GM21360 (cell line): ENCODE results near the gene SARS1.
A peak's percentile ranks its signal among the peaks of the same experiment; 100 is the strongest.

Source experiments
- ATAC-seq: cut with Tn5 transposase; IDR thresholded peaks from one replicate; pipeline ENCODE4 v1.9.1; 2021; ENCODE audit warnings: mild to moderate bottlenecking, moderate library complexity; ENCODE audit not compliant: unreplicated experiment

The SARS1 gene

DNA sequence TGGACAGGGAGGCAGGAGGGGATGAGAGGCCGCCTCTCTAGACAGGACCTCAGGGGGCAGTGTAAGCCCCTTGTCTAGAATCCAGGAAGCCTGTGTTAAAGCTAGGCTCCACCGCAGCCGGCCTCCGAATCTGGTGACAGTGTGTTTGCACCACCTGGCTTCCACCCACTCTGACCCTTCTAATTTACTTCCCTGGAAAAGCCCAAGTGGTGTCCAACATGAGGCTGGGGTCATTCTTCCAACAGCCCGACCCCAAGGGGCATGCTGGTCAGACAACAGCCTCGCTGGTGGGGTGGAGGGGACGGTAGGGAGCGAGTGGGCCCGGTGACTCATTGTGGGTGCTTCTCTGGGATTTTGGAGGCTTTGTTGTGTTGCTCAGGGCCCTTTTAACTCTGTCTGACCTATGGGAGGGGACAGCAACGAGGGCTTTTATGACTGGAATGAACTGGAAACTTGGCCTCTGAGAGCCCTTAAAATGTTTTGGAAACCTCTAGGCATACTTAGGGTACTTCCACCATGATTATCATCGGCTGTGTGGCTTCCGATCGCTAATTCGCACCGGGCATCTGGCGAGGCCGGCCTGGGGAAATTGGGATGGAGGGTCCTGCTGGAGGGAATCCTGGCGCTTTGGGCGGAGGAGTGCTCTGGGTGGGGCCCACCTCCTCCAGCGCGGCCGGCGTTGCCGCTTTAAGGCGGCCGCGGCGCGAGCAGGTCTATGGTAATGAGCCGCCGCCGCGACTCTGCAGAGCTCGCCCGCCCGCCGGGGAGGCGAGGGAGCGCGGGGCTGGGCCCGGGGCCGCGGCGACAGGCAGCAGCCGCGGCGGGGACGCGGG is 35.3 kb downstream of the SARS1 start, which contains the start of gene CELSR2:
Gene CELSR2, plus strand, starts transcription at position 743 of the 833 bp plus-strand sequence. CDS start 541 bp downstream, outside the sequence.
- ATAC-seq: peak; percentile 75

DNA sequence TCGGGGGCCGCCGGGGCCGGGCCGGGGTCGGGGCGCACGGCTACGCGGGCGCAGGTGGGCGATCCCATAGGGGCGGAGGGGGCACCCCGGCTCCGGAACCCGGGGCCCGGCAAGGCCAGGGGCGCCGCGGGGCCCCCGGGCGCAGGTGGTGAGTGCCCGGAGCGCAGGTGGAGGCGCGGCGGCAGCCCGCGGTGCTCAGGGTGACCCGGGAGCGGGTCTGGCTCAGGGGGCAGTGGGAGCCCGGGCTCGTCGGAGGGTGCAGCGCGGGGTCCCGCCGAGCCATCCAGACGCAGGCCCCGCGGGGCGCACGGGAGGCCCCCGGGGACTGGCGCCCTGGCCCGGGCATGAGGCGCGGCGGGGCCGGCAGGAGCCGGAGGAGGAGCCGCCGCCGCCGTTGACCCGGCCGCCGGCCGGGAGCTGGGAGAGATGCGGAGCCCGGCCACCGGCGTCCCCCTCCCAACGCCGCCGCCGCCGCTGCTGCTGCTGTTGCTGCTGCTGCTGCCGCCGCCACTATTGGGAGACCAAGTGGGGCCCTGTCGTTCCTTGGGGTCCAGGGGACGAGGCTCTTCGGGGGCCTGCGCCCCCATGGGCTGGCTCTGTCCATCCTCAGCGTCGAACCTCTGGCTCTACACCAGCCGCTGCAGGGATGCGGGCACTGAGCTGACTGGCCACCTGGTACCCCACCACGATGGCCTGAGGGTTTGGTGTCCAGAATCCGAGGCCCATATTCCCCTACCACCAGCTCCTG is 36.1 kb downstream of the SARS1 start:
- peak; percentile 26 for ATAC-seq

DNA sequence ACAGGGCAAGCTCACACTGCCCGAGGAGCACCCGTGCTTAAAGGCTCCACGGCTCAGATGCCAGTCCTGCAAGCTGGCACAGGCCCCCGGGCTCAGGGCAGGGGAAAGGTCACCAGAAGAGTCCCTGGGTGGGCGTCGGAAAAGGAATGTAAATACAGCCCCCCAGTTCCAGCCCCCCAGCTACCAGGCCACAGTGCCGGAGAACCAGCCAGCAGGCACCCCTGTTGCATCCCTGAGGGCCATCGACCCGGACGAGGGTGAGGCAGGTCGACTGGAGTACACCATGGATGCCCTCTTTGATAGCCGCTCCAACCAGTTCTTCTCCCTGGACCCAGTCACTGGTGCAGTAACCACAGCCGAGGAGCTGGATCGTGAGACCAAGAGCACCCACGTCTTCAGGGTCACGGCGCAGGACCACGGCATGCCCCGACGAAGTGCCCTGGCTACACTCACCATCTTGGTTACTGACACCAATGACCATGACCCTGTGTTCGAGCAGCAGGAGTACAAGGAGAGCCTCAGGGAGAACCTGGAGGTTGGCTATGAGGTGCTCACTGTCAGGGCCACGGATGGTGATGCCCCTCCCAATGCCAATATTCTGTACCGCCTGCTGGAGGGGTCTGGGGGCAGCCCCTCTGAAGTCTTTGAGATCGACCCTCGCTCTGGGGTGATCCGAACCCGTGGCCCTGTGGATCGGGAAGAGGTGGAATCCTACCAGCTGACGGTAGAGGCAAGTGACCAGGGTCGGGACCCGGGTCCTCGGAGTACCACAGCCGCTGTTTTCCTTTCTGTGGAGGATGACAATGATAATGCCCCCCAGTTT is 36.9 kb downstream of the SARS1 start:
- ATAC-seq: no peak

DNA sequence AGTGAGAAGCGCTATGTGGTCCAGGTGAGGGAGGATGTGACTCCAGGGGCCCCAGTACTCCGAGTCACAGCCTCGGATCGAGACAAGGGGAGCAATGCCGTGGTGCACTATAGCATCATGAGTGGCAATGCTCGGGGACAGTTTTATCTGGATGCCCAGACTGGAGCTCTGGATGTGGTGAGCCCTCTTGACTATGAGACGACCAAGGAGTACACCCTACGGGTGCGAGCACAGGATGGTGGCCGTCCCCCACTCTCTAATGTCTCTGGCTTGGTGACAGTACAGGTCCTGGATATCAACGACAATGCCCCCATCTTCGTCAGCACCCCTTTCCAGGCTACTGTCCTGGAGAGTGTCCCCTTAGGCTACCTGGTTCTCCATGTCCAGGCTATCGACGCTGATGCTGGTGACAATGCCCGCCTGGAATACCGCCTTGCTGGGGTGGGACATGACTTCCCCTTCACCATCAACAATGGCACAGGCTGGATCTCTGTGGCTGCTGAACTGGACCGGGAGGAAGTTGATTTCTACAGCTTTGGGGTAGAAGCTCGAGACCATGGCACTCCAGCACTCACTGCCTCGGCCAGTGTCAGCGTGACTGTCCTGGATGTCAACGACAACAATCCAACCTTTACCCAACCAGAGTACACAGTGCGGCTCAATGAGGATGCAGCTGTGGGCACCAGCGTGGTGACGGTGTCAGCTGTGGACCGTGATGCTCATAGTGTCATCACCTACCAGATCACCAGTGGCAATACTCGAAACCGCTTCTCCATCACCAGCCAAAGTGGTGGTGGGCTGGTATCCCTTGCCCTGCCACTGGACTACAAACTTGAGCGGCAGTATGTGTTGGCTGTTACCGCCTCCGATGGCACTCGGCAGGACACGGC is 37.8 kb downstream of the SARS1 start:
- no peak for ATAC-seq

DNA sequence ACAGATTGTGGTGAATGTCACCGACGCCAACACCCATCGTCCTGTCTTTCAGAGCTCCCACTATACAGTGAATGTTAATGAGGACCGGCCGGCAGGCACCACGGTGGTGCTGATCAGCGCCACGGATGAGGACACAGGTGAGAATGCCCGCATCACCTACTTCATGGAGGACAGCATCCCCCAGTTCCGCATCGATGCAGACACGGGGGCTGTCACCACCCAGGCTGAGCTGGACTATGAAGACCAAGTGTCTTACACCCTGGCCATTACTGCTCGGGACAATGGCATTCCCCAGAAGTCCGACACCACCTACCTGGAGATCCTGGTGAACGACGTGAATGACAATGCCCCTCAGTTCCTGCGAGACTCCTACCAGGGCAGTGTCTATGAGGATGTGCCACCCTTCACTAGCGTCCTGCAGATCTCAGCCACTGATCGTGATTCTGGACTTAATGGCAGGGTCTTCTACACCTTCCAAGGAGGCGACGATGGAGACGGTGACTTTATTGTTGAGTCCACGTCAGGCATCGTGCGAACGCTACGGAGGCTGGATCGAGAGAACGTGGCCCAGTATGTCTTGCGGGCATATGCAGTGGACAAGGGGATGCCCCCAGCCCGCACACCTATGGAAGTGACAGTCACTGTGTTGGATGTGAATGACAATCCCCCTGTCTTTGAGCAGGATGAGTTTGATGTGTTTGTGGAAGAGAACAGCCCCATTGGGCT is 38.6 kb downstream of the SARS1 start:
- no peak for ATAC-seq

DNA sequence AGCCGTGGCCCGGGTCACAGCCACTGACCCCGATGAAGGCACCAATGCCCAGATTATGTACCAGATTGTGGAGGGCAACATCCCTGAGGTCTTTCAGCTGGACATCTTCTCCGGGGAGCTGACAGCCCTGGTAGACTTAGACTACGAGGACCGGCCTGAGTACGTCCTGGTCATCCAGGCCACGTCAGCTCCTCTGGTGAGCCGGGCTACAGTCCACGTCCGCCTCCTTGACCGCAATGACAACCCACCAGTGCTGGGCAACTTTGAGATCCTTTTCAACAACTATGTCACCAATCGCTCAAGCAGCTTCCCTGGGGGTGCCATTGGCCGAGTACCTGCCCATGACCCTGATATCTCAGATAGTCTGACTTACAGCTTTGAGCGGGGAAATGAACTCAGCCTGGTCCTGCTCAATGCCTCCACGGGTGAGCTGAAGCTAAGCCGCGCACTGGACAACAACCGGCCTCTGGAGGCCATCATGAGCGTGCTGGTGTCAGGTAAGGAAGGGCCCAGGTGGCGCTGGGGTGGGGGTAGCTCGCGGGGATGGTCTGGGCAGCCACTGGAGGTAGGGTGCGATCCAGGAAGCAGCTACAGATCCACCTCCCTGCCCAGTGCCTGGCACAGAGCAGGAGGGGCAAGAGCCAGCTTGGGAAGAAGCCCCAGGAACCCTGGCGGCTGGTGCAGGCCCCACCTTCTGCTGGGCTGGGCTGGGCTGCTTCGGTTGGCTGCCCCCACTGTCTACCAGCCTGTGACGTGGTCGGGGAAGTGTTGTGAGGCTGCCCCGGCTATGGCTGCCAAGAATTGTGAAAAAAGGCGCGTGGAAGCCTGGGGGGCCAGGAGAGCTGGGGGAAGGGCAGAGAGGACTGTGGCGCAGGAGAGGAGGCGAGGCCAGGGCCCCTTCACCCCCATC is 39.4 kb downstream of the SARS1 start:
- no peak for ATAC-seq

DNA sequence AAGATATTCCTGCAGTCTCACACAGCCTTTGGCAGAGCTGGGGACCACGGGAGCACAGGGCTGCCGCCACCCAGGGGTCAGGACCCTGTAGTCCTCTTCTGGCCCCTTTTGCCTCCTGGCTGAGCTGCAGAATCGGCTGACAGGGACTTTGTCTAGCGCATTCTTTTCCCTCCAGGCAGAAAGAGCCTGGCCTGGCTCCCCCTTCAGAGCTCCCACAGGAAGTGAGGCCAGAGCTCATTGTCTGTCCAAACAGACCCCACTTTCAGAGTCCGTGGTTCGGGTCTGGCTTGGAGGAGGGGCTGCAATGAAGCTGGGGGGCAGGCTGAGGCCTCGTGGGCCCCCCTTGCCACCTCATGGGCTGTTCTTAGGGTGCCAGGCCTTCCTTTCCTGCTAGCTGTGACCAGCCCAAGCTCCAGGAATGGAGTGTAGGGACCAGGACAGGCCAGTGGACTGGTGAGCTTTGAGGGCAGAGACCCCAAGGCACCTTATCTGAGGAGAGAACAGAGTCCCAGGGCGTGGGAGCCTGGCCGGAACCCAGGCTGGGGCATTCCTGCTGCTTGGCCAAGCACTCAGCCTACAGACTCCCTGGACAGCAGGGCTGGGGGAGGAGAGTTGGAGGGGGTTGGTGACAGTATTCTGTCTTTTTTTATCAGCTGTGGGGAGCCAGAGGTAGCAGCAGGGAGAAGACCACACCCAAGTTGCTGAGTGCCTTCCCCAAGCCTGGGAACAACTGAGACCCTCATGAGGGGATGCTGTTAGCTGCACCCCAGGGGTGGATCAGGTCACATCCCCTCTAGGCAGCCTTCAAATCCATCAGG is 40.3 kb downstream of the SARS1 start:
- ATAC-seq: no peak

DNA sequence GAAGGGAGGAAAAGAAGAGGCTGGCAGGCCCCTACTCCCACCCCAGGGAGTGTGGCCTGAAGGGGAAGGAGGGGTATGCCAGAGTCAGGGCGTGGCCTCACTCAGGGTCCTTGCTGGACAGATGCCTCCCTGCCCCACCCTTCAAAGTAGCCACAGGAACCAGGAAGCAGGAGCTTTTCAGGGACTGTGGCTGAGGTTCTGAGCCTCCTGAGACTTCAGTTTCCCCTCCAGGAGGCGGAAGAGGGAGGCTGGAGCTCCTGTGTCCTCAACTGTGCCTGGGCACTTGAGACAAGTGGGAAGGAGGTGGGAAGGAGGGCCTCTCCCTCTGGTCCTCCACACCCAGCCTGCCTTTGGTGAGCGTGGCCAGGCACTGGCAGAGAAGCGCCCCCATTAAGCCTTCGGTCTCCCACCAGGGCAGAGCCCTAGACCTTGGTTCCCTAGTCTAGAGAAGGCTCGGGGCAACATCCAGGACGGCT is 40.9 kb downstream of the SARS1 start:
- no peak for ATAC-seq

DNA sequence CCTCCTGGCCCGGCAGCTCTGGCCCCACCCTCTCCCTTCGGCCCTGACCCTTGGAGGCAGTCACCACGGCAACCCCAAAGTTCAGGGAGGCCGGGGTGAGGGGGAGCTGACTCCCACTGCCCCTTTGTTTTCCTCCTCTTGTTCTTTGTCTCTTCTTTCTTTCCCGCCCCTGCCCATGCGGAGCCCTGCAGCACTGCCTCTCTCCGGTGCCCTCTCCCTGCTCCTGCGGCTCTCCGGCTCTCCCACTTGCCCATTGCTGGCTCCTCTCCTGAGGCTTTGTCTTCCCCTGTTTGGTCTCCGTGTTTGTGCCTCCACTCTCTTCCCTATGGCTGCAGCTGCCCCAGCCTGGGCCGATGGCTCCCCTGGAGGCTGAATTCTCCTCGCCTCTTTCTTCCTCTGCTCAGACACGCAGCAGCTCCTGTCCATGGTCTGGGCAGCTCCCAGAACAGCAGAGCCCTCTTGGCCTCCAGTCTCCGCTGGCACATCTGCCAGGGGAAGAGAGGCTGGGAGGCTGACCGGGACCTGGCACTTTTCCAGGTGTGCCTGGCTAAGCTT is 41.5 kb downstream of the SARS1 start:
- no peak for ATAC-seq

DNA sequence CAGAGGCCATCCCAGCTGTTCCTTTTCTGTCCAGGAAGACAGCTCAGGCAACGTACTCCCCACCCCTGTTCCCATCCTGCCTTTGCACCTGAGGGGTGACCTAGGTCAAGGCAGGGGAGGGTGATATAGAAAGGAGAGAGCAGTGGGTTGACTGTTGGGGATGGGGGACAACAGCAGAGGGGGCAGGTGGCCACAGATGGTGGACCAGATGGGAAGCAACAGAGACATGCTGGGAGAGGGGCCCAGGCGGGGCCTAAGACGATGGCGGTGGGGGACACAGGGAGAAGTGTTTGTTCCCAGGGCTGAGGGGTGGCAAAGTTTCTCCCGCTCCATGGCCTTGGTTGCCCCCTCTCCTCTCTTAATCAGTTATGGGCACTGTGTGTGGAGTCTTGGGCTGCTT is 42.0 kb downstream of the SARS1 start:
- no peak for ATAC-seq

DNA sequence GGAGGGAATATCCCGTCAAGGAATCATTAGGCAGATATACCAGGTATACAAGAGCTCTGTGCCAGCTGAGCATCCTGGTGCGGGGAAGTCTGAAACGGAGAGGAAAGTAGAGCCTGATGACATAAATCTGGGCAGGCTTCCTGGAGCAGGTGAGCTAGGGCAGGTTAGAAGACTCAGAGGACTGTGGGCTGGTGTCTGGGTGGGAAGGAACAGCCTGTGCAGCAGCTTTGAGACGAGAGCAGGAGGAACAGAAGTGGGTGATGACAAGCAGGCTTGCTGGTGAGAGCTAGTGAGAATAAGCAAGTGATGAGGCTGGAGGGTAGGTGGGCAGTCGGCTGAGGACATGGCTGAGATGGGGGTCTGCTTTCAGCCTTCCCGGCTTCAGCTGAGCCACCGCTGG is 42.4 kb downstream of the SARS1 start:
- ATAC-seq: no peak

DNA sequence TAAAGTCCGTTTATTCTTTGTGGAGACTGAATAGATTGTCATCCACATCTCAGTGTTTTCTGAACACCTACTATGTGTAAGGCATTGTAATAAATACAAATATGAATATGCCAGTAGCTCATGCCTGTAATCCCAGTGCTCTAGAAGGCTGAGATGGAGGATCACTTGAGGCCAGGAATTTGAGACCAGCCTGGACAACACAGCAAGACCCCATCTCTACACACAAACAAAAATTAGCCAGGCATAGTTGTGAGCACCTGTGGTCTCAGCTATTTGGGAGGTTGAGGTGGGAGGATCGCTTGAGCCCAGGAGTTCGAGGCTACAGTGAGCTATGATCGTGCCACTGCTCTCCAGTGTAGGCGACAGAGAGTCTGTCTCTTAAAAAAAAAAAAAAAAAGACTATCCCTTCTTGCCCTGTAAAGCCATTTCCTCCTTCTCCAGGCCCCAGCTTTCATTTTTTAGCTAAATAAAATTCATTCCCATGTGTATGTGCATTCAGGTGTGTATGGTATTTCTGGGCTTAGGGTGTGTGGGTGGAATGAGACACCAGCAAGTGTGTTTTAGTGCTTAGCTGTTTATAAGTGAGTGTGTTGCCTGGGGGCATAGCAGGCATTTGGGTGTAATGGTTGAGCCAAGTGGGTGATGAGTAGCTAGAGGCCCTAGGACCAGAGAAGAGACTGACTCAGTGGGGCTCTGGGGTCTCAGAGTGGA is 43.4 kb downstream of the SARS1 start:
- ATAC-seq: no peak

DNA sequence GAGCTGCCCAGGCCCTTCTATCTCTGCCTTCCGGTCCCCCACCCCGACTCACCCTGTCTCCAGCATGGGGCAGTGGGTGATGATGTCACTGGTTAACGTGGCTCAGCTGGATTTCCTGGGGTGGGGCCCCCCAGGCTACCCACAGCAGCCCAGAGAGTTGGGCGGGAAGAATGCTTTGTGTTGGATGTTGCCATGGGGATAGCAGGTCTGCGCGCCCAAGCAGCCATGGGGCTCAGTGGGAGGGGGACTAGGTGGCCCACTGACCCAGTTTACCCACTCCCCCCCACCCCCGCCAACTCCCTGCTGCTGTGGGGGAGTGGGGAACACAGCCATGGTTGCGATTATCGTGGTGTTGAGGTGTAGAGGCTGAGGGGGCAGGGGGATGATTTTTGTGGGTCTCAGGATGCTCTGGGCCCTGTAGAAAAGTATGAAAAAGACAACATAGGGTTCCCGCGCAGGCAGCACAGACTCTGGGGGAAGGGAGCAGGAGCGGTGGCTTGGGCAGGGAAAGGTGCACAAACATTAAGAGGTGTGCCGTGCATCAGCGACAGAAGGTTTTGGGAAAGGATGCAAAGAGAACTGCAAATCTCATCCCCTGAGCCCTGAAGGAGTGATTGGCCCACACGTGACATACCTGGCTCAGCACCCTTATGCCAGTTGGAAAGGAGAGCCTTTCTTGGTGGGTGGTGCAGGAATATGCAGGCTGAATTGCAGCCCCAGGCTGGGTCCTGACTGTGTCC is 44.1 kb downstream of the SARS1 start:
- no peak for ATAC-seq

DNA sequence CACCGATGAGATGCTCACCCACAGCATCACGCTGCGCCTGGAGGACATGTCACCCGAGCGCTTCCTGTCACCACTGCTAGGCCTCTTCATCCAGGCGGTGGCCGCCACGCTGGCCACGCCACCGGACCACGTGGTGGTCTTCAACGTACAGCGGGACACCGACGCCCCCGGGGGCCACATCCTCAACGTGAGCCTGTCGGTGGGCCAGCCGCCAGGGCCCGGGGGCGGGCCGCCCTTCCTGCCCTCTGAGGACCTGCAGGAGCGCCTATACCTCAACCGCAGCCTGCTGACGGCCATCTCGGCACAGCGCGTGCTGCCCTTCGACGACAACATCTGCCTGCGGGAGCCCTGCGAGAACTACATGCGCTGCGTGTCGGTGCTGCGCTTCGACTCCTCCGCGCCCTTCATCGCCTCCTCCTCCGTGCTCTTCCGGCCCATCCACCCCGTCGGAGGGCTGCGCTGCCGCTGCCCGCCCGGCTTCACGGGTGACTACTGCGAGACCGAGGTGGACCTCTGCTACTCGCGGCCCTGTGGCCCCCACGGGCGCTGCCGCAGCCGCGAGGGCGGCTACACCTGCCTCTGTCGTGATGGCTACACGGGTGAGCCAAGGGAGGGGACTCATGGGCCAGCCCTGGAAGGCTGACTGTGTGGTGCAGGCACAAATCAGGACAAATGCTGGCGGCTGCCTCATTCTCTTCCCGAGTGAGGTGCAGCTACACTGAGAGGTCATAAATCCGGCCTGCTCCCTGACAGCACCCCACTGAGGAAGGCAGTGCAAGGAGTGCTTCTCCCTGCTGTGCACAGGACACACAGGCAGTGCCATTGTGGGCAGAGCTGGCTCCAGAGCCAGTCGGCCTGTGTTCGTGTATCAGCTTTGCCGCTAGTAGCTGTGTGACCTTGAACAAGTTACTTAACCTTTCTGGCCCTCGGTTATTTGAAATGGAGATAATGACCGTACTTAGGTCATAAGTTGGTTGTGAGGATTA is 45.1 kb downstream of the SARS1 start:
- ATAC-seq: no peak
